Endothelial cell of hepatic sinusoid (primary cell): ENCODE results near the gene ALDH9A1.

Experiments
- in situ Hi-C: cut with HindIII; loops from 2 replicates; pipeline ENCODE4 v1.10.0; 2017; ENCODE audit warnings: low sequenced_read_pairs

Gene ALDH9A1

GRCh38 chr1:165629848-165630628 is 68.3 kb downstream of the ALDH9A1 start:
- in situ Hi-C loops = no loop called here

- in situ Hi-C loops = no loop called here
Observed at GRCh38 chr1:165629151-165629550, 69.2 kb downstream of the ALDH9A1 start.

DNA sequence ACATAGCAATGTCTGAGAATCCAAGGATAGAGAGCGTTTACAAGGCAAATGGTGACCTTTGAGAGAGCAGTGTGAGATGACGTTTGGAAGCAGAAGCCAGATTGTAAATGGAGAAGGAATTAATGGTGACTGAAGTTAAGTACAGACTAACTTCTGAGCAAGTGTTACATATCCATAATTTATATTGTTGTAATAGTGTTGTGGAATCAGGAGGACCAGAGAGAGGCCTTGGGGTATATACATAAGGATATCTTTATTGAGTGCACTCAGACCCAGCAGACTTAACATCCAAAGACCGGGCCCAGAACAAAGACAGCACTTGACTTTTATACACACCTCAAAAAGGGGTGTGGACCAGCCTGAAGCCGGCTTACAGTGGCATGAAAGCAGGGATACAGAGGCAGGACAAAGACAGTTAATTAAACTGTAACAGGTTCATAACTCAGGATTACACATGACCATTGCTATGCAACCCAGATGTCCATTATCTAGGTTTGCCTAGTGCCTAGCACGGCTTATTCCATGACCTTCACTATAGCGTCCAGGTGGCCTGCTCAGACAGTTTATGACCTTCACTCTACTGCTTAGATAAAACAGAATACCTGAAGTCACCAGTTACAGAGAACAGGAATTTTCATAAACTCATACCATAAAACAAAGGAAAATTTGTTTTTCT is 70.1 kb downstream of the ALDH9A1 start:
- in situ Hi-C loops = no loop called here

- in situ Hi-C loops = no loop called here
Observed at GRCh38 chr1:165624441-165624840, 73.9 kb downstream of the ALDH9A1 start.

DNA sequence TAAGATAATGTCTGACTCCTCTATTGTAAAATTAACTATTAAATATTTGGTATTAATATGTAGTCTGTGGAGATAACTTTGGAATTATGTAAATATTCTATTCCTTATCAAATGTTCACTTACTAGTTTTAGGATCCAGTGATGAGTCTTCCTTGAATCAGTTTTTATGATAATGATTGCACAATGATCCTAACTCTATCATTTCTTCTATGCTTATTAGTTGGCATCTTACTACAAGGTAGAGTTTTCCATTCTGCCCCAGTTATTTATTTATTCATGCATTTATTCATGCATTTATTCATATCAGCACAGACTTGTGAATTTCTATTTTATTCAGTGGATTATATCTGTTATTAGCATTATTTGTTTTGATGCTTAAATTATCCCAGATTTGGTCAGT is 74.7 kb downstream of the ALDH9A1 start:
- in situ Hi-C loops = no loop called here

DNA sequence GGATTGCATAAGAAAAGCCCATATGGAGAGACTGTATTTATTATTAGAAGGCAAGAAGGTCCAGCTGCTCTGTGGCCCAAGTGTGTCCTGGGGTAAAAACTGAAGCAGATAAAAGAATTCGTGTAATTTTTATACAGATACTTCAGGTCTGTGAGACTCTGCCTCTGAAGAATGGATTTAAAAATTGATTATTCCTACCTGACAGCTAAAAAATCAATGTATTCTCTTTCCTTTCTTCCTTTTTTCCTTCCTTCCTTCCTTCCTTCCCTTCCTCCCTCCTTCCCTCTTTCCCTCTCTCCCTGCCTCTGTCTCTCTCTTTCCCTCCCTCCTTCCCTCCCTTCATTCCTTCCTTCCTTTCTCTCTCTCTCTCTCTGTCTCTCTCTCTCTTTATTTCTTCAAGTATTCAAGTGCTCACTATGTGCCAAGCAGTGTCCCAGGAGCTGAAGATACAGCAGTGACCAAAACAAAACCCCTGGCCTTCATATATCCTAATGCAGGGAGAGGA is 78.7 kb downstream of the ALDH9A1 start:
- in situ Hi-C loops = no loop called here

GRCh38 chr1:165616987-165617546 is 81.3 kb downstream of the ALDH9A1 start:
- in situ Hi-C loops = no loop called here

- in situ Hi-C loops = no loop called here
Observed at GRCh38 chr1:165616054-165616612, 82.2 kb downstream of the ALDH9A1 start.
